ENCODE data around the gene MYO16.

DNA sequence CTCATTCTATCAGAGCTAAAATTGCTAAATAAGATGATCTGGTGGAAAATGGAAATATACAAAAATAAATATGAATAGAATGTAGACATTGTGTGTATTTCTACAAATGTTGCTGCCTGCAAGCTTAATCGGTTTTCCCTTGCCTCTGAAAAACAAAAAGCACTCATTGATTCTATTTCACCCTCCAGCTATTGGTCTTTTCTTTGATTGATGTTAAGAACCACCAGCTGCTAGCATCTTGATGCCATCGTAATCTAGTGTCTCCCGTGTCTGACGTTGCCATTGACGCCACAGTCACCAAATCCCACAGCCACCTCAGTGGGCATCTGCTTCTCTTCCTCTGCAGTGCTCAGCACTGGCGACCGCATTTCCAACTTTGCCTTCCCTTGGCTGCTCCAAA lies 461.8 kb downstream of the MYO16 start:
- TF ChIP-seq, protein P1, sequence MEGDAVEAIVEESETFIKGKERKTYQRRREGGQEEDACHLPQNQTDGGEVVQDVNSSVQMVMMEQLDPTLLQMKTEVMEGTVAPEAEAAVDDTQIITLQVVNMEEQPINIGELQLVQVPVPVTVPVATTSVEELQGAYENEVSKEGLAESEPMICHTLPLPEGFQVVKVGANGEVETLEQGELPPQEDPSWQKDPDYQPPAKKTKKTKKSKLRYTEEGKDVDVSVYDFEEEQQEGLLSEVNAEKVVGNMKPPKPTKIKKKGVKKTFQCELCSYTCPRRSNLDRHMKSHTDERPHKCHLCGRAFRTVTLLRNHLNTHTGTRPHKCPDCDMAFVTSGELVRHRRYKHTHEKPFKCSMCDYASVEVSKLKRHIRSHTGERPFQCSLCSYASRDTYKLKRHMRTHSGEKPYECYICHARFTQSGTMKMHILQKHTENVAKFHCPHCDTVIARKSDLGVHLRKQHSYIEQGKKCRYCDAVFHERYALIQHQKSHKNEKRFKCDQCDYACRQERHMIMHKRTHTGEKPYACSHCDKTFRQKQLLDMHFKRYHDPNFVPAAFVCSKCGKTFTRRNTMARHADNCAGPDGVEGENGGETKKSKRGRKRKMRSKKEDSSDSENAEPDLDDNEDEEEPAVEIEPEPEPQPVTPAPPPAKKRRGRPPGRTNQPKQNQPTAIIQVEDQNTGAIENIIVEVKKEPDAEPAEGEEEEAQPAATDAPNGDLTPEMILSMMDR (IDR thresholded peaks at IDR 0.05), result no peak
- no peak for TF ChIP-seq CHD4 (IDR thresholded peaks at IDR 0.05; ENCODE audit: borderline replicate concordance)
- TF ChIP-seq SREBF2 (IDR thresholded peaks at IDR 0.05), result no peak
- TF ChIP-seq, protein P2, sequence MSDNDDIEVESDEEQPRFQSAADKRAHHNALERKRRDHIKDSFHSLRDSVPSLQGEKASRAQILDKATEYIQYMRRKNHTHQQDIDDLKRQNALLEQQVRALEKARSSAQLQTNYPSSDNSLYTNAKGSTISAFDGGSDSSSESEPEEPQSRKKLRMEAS (IDR thresholded peaks at IDR 0.05), result no peak
- TF ChIP-seq, protein P3, sequence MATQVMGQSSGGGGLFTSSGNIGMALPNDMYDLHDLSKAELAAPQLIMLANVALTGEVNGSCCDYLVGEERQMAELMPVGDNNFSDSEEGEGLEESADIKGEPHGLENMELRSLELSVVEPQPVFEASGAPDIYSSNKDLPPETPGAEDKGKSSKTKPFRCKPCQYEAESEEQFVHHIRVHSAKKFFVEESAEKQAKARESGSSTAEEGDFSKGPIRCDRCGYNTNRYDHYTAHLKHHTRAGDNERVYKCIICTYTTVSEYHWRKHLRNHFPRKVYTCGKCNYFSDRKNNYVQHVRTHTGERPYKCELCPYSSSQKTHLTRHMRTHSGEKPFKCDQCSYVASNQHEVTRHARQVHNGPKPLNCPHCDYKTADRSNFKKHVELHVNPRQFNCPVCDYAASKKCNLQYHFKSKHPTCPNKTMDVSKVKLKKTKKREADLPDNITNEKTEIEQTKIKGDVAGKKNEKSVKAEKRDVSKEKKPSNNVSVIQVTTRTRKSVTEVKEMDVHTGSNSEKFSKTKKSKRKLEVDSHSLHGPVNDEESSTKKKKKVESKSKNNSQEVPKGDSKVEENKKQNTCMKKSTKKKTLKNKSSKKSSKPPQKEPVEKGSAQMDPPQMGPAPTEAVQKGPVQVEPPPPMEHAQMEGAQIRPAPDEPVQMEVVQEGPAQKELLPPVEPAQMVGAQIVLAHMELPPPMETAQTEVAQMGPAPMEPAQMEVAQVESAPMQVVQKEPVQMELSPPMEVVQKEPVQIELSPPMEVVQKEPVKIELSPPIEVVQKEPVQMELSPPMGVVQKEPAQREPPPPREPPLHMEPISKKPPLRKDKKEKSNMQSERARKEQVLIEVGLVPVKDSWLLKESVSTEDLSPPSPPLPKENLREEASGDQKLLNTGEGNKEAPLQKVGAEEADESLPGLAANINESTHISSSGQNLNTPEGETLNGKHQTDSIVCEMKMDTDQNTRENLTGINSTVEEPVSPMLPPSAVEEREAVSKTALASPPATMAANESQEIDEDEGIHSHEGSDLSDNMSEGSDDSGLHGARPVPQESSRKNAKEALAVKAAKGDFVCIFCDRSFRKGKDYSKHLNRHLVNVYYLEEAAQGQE (IDR thresholded peaks at IDR 0.05), result no peak
- no peak for TF ChIP-seq RFX5 (IDR thresholded peaks at IDR 0.05)
- TF ChIP-seq, protein P4, sequence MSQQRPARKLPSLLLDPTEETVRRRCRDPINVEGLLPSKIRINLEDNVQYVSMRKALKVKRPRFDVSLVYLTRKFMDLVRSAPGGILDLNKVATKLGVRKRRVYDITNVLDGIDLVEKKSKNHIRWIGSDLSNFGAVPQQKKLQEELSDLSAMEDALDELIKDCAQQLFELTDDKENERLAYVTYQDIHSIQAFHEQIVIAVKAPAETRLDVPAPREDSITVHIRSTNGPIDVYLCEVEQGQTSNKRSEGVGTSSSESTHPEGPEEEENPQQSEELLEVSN (IDR thresholded peaks at IDR 0.05; ENCODE audit: borderline replicate concordance, low read depth), result no peak
- TF ChIP-seq, protein P5, sequence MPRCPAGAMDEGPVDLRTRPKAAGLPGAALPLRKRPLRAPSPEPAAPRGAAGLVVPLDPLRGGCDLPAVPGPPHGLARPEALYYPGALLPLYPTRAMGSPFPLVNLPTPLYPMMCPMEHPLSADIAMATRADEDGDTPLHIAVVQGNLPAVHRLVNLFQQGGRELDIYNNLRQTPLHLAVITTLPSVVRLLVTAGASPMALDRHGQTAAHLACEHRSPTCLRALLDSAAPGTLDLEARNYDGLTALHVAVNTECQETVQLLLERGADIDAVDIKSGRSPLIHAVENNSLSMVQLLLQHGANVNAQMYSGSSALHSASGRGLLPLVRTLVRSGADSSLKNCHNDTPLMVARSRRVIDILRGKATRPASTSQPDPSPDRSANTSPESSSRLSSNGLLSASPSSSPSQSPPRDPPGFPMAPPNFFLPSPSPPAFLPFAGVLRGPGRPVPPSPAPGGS (IDR thresholded peaks at IDR 0.05), result no peak
- no peak for TF ChIP-seq RAD21 (conservative IDR thresholded peaks at IDR 0.05 in 1 of 2, IDR thresholded peaks at IDR 0.05 in 1 of 2)
- no peak for TF ChIP-seq GATA3 (IDR thresholded peaks at IDR 0.05; ENCODE audit: borderline replicate concordance)
